Body of pancreas (tissue), 4 donors: ENCODE results near the gene CCSER1.

Experiments
- POLR2A ChIP-seq, 3 donors: fragments of 450-650 bp; IDR thresholded peaks; one replicate each; pipeline ENCODE4 v1.6.1; 2016; ENCODE audit warnings: antibody characterized with exemption in 3 of 3, mild to moderate bottlenecking in 2 of 3
- TF ChIP-seq, protein P1 (sequence below), 7 experiments: fragments of 450-650 bp in 4 of 7; fragments of 200-600 bp in 3 of 7; sonication (generic) in 3 of 7; IDR thresholded peaks; one replicate each; pipeline ENCODE4 v1.5.1; 2016 to 2019; ENCODE audit warnings: antibody characterized with exemption in 7 of 7

DNA sequence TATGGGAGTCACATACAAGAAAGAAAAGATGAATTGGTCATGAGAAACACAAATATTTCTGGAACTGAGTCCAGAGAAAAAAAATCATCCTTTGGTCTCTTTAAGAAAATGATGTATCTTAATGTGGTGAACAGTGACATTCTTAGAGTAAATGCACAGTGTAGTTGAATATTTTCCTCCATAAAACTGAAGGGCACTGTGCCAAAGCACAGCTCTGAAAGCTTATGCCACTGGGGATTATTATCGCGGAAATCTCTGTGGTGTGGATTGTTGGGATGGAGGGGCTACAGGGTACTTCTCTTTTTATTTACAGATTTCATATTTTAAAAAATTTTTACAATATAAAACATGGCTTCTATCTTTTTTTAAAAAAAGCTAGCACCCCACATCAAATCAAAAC, 908.1 kb downstream of the CCSER1 start:
- TF ChIP-seq, protein P1, sequence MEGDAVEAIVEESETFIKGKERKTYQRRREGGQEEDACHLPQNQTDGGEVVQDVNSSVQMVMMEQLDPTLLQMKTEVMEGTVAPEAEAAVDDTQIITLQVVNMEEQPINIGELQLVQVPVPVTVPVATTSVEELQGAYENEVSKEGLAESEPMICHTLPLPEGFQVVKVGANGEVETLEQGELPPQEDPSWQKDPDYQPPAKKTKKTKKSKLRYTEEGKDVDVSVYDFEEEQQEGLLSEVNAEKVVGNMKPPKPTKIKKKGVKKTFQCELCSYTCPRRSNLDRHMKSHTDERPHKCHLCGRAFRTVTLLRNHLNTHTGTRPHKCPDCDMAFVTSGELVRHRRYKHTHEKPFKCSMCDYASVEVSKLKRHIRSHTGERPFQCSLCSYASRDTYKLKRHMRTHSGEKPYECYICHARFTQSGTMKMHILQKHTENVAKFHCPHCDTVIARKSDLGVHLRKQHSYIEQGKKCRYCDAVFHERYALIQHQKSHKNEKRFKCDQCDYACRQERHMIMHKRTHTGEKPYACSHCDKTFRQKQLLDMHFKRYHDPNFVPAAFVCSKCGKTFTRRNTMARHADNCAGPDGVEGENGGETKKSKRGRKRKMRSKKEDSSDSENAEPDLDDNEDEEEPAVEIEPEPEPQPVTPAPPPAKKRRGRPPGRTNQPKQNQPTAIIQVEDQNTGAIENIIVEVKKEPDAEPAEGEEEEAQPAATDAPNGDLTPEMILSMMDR (IDR thresholded peaks at IDR 0.05): no peak
- TF ChIP-seq POLR2A (IDR thresholded peaks at IDR 0.05): no peak
